GM12872 (cell line): ENCODE results near the gene TNRC6B.

Experiments
- CTCF ChIP-seq: IDR thresholded peaks from 3 replicates; pipeline ENCODE4 v1.5.1; 2011; ENCODE audit warnings: low read depth, mild to moderate bottlenecking, low read length, moderate library complexity; ENCODE audit not compliant: insufficient read depth

TNRC6B gene

GRCh38 chr22:40270748-40271373 is 93.1 kb downstream of the TNRC6B start:
- no peak for TF ChIP-seq CTCF

- TF ChIP-seq CTCF, result no peak
These were observed 93.7 kb downstream of the TNRC6B start for GRCh38 chr22:40271440-40271839.

GRCh38 chr22:40273319-40273718 is 95.6 kb downstream of the TNRC6B start:
- no peak for TF ChIP-seq CTCF

- no peak for TF ChIP-seq CTCF
These were observed 99.5 kb downstream of the TNRC6B start for GRCh38 chr22:40276996-40277823.

GRCh38 chr22:40279017-40279416 is 101.3 kb downstream of the TNRC6B start:
- TF ChIP-seq CTCF, result no peak

- no peak for TF ChIP-seq CTCF
These were observed 104.0 kb downstream of the TNRC6B start for GRCh38 chr22:40281717-40282116.

GRCh38 chr22:40285513-40285912 is 107.8 kb downstream of the TNRC6B start:
- TF ChIP-seq CTCF, result no peak
